Epithelial cell of prostate (primary cell): Measurements from ENCODE around the gene TMEM270.

Experiments used
- DNase-seq: peaks from one replicate; pipeline ENCODE4 v3.0.0-alpha.2; 2011; ENCODE audit warnings: low read depth, low spot score
- H3K27ac ChIP-seq: fragments of 450-650 bp; 2 replicates; pipeline ENCODE4 v1.5.1; 2017; ENCODE audit warnings: mild to moderate bottlenecking

Gene TMEM270

DNA sequence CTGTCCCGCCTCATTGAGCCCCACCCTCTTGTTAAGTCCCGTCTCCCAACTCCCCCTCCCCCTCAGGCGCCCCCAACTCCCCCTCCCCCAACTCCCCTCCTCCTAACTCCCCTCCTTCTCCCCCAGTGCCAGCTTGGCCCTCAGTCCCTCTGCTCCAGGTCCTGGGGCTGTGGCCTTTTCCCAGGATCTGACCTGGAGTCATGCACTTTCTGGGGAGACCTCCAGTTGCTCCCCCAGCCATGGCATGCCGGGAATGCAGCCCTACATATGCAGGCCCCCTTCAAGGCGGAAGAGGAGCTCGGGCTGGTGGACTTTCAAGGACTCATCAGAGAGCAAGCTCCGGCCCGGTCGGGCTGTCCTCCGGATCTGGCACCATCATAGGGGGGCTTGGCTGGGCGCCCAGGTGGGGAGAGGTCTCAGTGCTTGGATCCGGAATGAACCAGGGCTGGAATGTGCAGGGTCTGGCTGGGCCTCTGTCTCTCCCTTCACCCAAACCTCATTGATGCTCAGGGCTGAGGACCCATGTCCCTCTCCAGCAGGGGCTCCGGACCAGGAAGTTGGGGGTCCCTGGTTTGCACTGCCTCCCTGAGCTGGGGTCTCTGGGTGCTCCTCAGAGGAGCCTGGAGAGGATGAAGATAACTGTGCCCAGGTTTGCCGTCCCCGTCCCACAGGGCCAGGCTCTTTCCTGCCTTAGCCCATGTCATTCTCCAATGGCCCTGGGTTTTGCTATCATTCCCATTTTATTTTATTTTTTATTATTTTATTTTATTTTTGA is 41.1 kb downstream of the TMEM270 start:
- no peak for DNase-seq
- no peak overlapping the region for H3K27ac ChIP-seq

GRCh38 chr7:73903321-73904218 is 42.6 kb downstream of the TMEM270 start:
- H3K27ac ChIP-seq, result no peak overlapping the region
- no peak for DNase-seq

DNA sequence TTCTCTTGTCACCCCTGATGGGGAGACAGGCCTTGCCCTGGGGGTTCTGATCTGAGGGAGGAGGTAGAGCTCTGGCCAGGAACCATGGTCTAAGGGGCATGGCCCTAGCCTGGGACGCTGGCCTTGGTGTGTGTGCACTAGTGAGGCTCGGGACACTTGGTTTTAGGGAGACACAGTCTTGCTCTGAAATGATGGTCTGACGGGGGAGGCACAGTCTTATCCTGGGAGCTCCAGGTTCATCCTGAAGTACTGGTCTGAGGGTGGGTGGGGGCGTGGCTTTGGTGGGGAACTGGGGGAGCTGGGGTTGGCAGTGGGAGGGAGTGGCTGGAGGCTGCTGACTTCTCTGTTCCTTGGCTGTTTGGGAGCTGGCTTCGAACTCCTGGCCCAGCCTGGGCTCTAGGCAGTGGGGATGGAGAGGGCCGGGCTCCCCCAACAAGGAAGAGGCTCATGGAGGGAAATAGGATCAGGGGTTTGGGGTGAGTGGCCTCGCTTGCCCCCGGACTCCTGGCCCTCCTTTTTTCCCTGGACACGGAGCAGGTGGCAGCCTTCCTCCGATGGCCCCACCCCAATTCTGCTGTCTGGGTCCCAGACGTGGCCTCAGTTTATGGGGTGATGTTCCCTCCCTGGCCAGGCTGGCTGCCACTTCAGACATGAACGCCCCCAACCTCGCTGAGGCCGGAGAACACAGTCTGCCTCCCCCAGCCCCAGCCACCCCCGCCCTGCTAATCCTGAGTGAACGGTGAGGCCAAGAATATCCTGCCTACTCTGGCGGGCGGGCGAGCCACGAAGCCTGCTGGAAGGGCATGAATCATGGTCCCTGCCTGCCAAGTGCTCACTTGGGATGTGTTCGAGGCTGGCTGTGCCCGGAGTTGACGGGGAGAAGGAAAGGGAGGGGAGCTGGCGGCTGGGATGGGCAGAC is 43.5 kb downstream of the TMEM270 start:
- H3K27ac ChIP-seq, result no peak overlapping the region
- no peak for DNase-seq

- H3K27ac ChIP-seq, result no peak overlapping the region
- no peak for DNase-seq
These were observed 44.4 kb downstream of the TMEM270 start for GRCh38 chr7:73905360-73905759.

- DNase-seq, result no peak
- no peak overlapping the region for H3K27ac ChIP-seq
These were observed 45.9 kb downstream of the TMEM270 start for GRCh38 chr7:73906874-73907273.

GRCh38 chr7:73907554-73908122 is 46.7 kb downstream of the TMEM270 start:
- DNase-seq, result no peak
- H3K27ac ChIP-seq, result no peak overlapping the region

- no peak overlapping the region for H3K27ac ChIP-seq
- no peak for DNase-seq
These were observed 47.2 kb downstream of the TMEM270 start for GRCh38 chr7:73908123-73908611.

- DNase-seq, result no peak
These were observed 48.3 kb downstream of the TMEM270 start for GRCh38 chr7:73909051-73909941.

GRCh38 chr7:73909996-73910395 is 49.0 kb downstream of the TMEM270 start:
- DNase-seq, result no peak
- no peak overlapping the region for H3K27ac ChIP-seq

More at GRCh38 chr7:73909051-73909941, 48.3 kb downstream of the TMEM270 start:
- H3K27ac ChIP-seq, result no peak overlapping the region

DNA sequence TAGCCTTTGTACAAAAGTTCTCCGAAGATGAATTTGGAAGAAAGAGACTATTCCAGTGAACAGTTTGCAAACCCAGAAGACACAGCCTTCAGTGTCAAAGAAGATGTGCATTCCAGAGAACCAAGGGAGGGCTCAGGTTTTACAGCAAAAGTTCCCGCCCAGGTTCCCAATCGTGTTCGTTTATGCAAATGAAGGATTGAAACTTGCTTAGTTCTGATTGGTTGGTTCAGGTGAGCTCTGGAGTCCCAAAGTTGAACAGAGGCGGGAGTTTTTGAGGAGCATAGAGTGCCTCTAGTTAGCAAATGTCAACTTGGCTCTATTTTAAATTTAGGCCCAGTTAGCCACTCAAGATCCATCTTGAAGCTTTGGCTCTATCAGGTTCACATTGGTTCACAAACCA is 51.3 kb downstream of the TMEM270 start:
- DNase-seq, result no peak
- no peak overlapping the region for H3K27ac ChIP-seq
